D721Med (cell line): ENCODE results near the gene ELFN2.

Experiments used
- DNase-seq: peaks from one replicate; pipeline ENCODE4 v3.0.0; 2011; ENCODE audit warnings: low spot score; ENCODE audit not compliant: insufficient read length
- FAIRE-seq: peaks from 2 replicates; lab custom pipeline; 2011; peaks lifted over from hg19 to GRCh38; lab: Jason Lieb, UNC
- CTCF ChIP-seq: IDR thresholded peaks from 2 replicates; pipeline ENCODE4 v1.5.1; 2012; ENCODE audit warnings: mild to moderate bottlenecking, control low read depth; ENCODE audit not compliant: insufficient read depth; ENCODE audit errors: missing control alignments

ELFN2 gene

GRCh38 chr22:37420686-37421467 is 6.4 kb downstream of the ELFN2 start:
- FAIRE-seq: no peak
- DNase-seq: no peak
- no peak for TF ChIP-seq CTCF

GRCh38 chr22:37419969-37420685 is 7.2 kb downstream of the ELFN2 start:
- TF ChIP-seq CTCF: no peak
- FAIRE-seq (no peak), DNase-seq (no peak)

- no peak for TF ChIP-seq CTCF
- FAIRE-seq: no peak
- no peak for DNase-seq
These were observed 7.8 kb downstream of the ELFN2 start for GRCh38 chr22:37419370-37419968.

GRCh38 chr22:37418627-37419369 is 8.5 kb downstream of the ELFN2 start:
- no peak for DNase-seq
- FAIRE-seq: no peak
- TF ChIP-seq CTCF: no peak

- DNase-seq (no peak), FAIRE-seq (no peak)
- no peak for TF ChIP-seq CTCF
These were observed 9.5 kb downstream of the ELFN2 start for GRCh38 chr22:37417677-37418348.

GRCh38 chr22:37417264-37417663 is 10.0 kb downstream of the ELFN2 start:
- TF ChIP-seq CTCF: no peak
- FAIRE-seq (no peak), DNase-seq (no peak)
